Endodermal cell (in vitro differentiated cells): Measurements from ENCODE around the gene NCOA5. TPM values are rescaled to one million over a fixed set of nuclear protein-coding genes. Genes with fewer than 3 reads are reported as not detected.

Experiments used
- DNase-seq: peaks from one replicate; pipeline ENCODE4 v3.0.0-alpha.2; 2017
- H3K27ac ChIP-seq: 2 replicates; pipeline ENCODE4 v1.5.1; 2013; ENCODE audit warnings: mild to moderate bottlenecking, low read depth, low read length, moderate library complexity
- H3K27me3 ChIP-seq: 2 replicates; pipeline ENCODE4 v1.6.1; 2013; ENCODE audit warnings: mild to moderate bottlenecking, low read length, moderate library complexity; ENCODE audit not compliant: insufficient read depth, control insufficient read depth, poor library complexity, severe bottlenecking
- H3K36me3 ChIP-seq: 2 replicates; pipeline ENCODE4 v1.7.0; 2013; ENCODE audit warnings: mild to moderate bottlenecking, low read length, moderate library complexity; ENCODE audit not compliant: control insufficient read depth, insufficient read depth
- H3K4me1 ChIP-seq: one replicate; pipeline ENCODE4 v1.7.0; 2013; ENCODE audit warnings: low read length; ENCODE audit not compliant: control insufficient read depth, insufficient read depth
- H3K4me3 ChIP-seq: 2 replicates; pipeline ENCODE4 v1.5.1; 2013; ENCODE audit warnings: mild to moderate bottlenecking, low read length, moderate library complexity
- H3K9ac ChIP-seq: 2 replicates; pipeline ENCODE4 v1.6.1; 2013; ENCODE audit warnings: mild to moderate bottlenecking, low read length, moderate library complexity; ENCODE audit not compliant: poor library complexity, severe bottlenecking; ENCODE audit errors: extremely low read depth
- H3K9me3 ChIP-seq: 2 replicates; pipeline ENCODE4 v1.6.1; 2013; ENCODE audit warnings: mild to moderate bottlenecking, low read length, moderate library complexity; ENCODE audit not compliant: control insufficient read depth
- H3K27ac Mint-ChIP-seq: 2 replicates; pipeline ENCODE4 v1.8.0; 2020; ENCODE audit warnings: mixed read lengths
- H3K27me3 Mint-ChIP-seq: 2 replicates; pipeline ENCODE4 v1.8.0; 2021; ENCODE audit warnings: mild to moderate bottlenecking, mixed read lengths; ENCODE audit not compliant: insufficient read depth
- H3K36me3 Mint-ChIP-seq: 2 replicates; pipeline ENCODE4 v1.8.0; 2020; ENCODE audit warnings: low read depth, mixed read lengths
- H3K4me1 Mint-ChIP-seq: 2 replicates; pipeline ENCODE4 v1.8.0; 2020; ENCODE audit warnings: mixed read lengths
- H3K4me3 Mint-ChIP-seq: 2 replicates; pipeline ENCODE4 v1.8.0; 2020; ENCODE audit warnings: mild to moderate bottlenecking, moderate library complexity, mixed read lengths
- H3K9me3 Mint-ChIP-seq: 2 replicates; pipeline ENCODE4 v1.8.0; 2020; ENCODE audit warnings: mild to moderate bottlenecking, mixed read lengths
- CTCF ChIP-seq: fragments of 200-600 bp; sonication (generic); conservative IDR thresholded peaks from 2 replicates; pipeline ENCODE4 v1.5.0; 2021; ENCODE audit warnings: antibody characterized with exemption, mild to moderate bottlenecking
- WGBS, 2 experiments: methylation state at CpG; one replicate each; pipeline versions ENCODE4 v1.1.5 to v1.1.7; 2013; ENCODE audit warnings: missing lambda C conversion rate in 2 of 2, mixed read lengths in 1 of 2; ENCODE audit not compliant: insufficient coverage in 1 of 2, insufficient read length in 1 of 2; 5-methylcytosine and 5-hydroxymethylcytosine counted together
- total RNA-seq, 2 donors: library from RNA; stranded (reverse); fragmentation: NEBNext Ultra II Directional in 1 of 2; extraction: Animal tissue kit (Norgen Biotek cat#: 25700) in 1 of 2; gene quantifications; 2 replicates in 1 of 2; 3 replicates in 1 of 2; pipeline ENCODE4 v1.2.1, GENCODE V29; 2021

Gene NCOA5
- total RNA-seq, 2 donors from 2014 or later = 19.3 to 28.7 TPM

- Histone ChIP-seq H3K36me3 (no peaks in the 10 kb centered on the region), H3K27ac (no peak overlapping the region), H3K9me3 (no peaks in the 10 kb centered on the region), H3K9ac (no peak overlapping the region), H3K4me1 (no peaks in the 10 kb centered on the region), H3K27me3 (peaks cover 7% of the 10 kb centered on the region), H3K4me3 (no peak overlapping the region)
- peaks cover 21% of the 10 kb centered on the region for H3K27me3 Mint-ChIP-seq
- H3K4me1 Mint-ChIP-seq = peaks cover 9% of the 10 kb centered on the region
- no peaks in the 10 kb centered on the region for H3K9me3 Mint-ChIP-seq
- no peak overlapping the region for H3K4me3 Mint-ChIP-seq
- no peak for DNase-seq
- H3K36me3 Mint-ChIP-seq = no peaks in the 10 kb centered on the region
- no peak overlapping the region for H3K27ac Mint-ChIP-seq
- 85 to 100% methylated on average over 2 to 4 of the region's 4 CpGs for WGBS, 2 experiments
- TF ChIP-seq CTCF = no peak
Observed at GRCh38 chr20:46017272-46017671, 72.5 kb downstream of the NCOA5 start.

- Histone ChIP-seq H3K27ac (no peak overlapping the region), H3K9me3 (no peaks in the 10 kb centered on the region), H3K9ac (no peak overlapping the region), H3K4me1 (no peaks in the 10 kb centered on the region), H3K36me3 (no peaks in the 10 kb centered on the region), H3K27me3 (peaks cover 7% of the 10 kb centered on the region), H3K4me3 (no peak overlapping the region)
- H3K4me1 Mint-ChIP-seq = peaks cover 4% of the 10 kb centered on the region
- no peaks in the 10 kb centered on the region for H3K36me3 Mint-ChIP-seq
- 73 to 84% methylated on average over 6 to 7 of the region's 7 CpGs for WGBS, 2 experiments
- DNase-seq = no peak
- no peak for TF ChIP-seq CTCF
- H3K27ac Mint-ChIP-seq = no peak overlapping the region
- H3K9me3 Mint-ChIP-seq = no peaks in the 10 kb centered on the region
- H3K4me3 Mint-ChIP-seq = peak overlapping the region; percentile 37
- H3K27me3 Mint-ChIP-seq = peaks cover 42% of the 10 kb centered on the region
Observed at GRCh38 chr20:46014517-46015396, 75.0 kb downstream of the NCOA5 start.

- peak overlapping the region; percentile 66 for H3K4me3 ChIP-seq
Observed at GRCh38 chr20:46013829-46014516, 75.8 kb downstream of the NCOA5 start.

More at GRCh38 chr20:46013829-46014516, 75.8 kb downstream of the NCOA5 start:
- H3K9me3 ChIP-seq = no peaks in the 10 kb centered on the region
- no peaks in the 10 kb centered on the region for H3K36me3 Mint-ChIP-seq
- peaks cover 47% of the 10 kb centered on the region for H3K27me3 Mint-ChIP-seq
- H3K9ac ChIP-seq = no peak overlapping the region
- H3K4me1 Mint-ChIP-seq = peaks cover 4% of the 10 kb centered on the region
- H3K27me3 ChIP-seq = peaks cover 7% of the 10 kb centered on the region
- 3% methylated on average over 46 to 67 of the region's 67 CpGs for WGBS, 2 experiments
- H3K4me3 Mint-ChIP-seq = peak overlapping the region; percentile 37
- peak; percentile 95 for DNase-seq
- no peaks in the 10 kb centered on the region for H3K9me3 Mint-ChIP-seq
- no peak overlapping the region for H3K27ac ChIP-seq
- H3K27ac Mint-ChIP-seq = no peak overlapping the region
- H3K4me1 ChIP-seq = no peaks in the 10 kb centered on the region
- peak; percentile 81 for TF ChIP-seq CTCF
- no peaks in the 10 kb centered on the region for H3K36me3 ChIP-seq
